ENCODE results near the gene ELMO1.

The ELMO1 gene

DNA sequence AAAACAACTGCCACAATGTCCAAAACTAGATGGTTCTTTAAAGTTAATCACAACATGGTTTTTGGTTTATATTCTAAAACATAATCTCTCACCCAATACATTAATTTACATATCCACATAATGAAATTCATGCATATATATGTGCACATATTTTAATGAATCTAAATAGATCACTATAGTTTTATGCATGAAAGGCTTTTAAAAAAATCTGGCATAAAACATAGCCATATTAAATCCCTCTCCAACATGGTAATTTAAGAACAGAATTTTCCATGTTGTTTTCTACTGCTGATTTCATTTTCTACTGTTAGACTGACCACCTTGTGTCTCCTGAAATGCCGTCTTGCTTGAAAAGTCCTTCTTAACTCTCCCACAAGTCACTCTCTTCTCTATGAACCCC is 528.2 kb downstream of the ELMO1 start:
- ATAC-seq (ENCODE audit: low read depth) = no peak
- no peaks in the 10 kb centered on the region for H3K27me3 ChIP-seq (ENCODE audit: insufficient read depth, poor library complexity, severe bottlenecking)
- H3K9me3 ChIP-seq (ENCODE audit: severe bottlenecking) = no peaks in the 10 kb centered on the region
- TF ChIP-seq, protein P1, sequence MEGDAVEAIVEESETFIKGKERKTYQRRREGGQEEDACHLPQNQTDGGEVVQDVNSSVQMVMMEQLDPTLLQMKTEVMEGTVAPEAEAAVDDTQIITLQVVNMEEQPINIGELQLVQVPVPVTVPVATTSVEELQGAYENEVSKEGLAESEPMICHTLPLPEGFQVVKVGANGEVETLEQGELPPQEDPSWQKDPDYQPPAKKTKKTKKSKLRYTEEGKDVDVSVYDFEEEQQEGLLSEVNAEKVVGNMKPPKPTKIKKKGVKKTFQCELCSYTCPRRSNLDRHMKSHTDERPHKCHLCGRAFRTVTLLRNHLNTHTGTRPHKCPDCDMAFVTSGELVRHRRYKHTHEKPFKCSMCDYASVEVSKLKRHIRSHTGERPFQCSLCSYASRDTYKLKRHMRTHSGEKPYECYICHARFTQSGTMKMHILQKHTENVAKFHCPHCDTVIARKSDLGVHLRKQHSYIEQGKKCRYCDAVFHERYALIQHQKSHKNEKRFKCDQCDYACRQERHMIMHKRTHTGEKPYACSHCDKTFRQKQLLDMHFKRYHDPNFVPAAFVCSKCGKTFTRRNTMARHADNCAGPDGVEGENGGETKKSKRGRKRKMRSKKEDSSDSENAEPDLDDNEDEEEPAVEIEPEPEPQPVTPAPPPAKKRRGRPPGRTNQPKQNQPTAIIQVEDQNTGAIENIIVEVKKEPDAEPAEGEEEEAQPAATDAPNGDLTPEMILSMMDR (IDR thresholded peaks at IDR 0.05; ENCODE audit: poor library complexity, severe bottlenecking) = no peak
- no peaks in the 10 kb centered on the region for H3K4me1 ChIP-seq (ENCODE audit: insufficient read depth, poor library complexity, severe bottlenecking)
- DNase-seq (ENCODE audit: low spot score) = no peak
- H3K27ac ChIP-seq (ENCODE audit: poor library complexity, severe bottlenecking) = no peak overlapping the region
- no peak overlapping the region for H3K4me3 ChIP-seq (ENCODE audit: severe bottlenecking)
- no peaks in the 10 kb centered on the region for H3K36me3 ChIP-seq (ENCODE audit: low read depth)

DNA sequence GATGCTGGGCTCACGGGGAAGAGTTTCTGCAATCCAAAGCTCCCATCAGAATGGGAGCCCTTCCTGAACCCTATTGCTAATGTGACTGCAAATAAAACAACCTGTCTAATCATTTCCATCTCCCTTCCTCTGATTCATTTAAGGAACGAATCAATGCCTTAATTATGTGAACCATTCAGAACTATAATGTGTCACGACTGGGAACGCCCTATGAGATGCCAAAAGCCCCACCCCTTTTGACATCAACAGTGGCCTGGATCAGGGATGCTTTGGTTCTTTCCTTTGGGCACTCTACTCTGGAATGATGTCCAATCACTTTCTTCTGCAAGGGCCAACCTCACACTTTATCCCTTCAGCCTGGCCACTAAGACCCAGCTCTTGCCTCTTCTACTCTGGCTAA is 528.9 kb downstream of the ELMO1 start:
- Histone ChIP-seq H3K4me3 (ENCODE audit: severe bottlenecking) (no peak overlapping the region), H3K4me1 (ENCODE audit: insufficient read depth, poor library complexity, severe bottlenecking) (no peaks in the 10 kb centered on the region), H3K27me3 (ENCODE audit: insufficient read depth, poor library complexity, severe bottlenecking) (no peaks in the 10 kb centered on the region), H3K36me3 (ENCODE audit: low read depth) (no peaks in the 10 kb centered on the region), H3K9me3 (ENCODE audit: severe bottlenecking) (no peaks in the 10 kb centered on the region), H3K27ac (ENCODE audit: poor library complexity, severe bottlenecking) (no peak overlapping the region)
- no peak for ATAC-seq (ENCODE audit: low read depth)
- TF ChIP-seq, protein P1 (IDR thresholded peaks at IDR 0.05; ENCODE audit: poor library complexity, severe bottlenecking) = no peak
- no peak for DNase-seq (ENCODE audit: low spot score)

DNA sequence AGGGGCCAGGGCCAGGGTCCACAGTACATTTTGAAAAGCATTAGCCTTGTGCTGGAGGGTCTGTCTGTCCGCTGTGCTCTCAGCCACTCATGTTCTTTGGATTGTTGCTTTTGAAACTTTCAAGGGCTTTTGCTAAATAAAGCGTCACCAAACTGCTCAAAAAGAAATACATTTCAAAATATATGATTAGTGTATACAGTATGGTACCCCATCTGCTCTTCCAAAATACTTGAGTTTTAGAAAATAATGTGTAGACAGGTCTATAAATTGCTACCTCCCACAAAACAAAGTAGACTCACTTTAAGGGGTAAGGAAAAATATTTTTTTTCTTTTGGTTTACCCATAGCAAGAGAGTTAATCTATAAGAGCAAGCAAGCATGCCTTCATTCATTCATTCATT is 530.1 kb downstream of the ELMO1 start:
- no peaks in the 10 kb centered on the region for H3K9me3 ChIP-seq (ENCODE audit: severe bottlenecking)
- no peak overlapping the region for H3K27ac ChIP-seq (ENCODE audit: poor library complexity, severe bottlenecking)
- no peak overlapping the region for H3K4me3 ChIP-seq (ENCODE audit: severe bottlenecking)
- no peaks in the 10 kb centered on the region for H3K4me1 ChIP-seq (ENCODE audit: insufficient read depth, poor library complexity, severe bottlenecking)
- no peaks in the 10 kb centered on the region for H3K36me3 ChIP-seq (ENCODE audit: low read depth)
- DNase-seq (ENCODE audit: low spot score) (no peak), ATAC-seq (ENCODE audit: low read depth) (no peak)
- no peaks in the 10 kb centered on the region for H3K27me3 ChIP-seq (ENCODE audit: insufficient read depth, poor library complexity, severe bottlenecking)
- TF ChIP-seq, protein P1 (IDR thresholded peaks at IDR 0.05; ENCODE audit: poor library complexity, severe bottlenecking) = no peak

DNA sequence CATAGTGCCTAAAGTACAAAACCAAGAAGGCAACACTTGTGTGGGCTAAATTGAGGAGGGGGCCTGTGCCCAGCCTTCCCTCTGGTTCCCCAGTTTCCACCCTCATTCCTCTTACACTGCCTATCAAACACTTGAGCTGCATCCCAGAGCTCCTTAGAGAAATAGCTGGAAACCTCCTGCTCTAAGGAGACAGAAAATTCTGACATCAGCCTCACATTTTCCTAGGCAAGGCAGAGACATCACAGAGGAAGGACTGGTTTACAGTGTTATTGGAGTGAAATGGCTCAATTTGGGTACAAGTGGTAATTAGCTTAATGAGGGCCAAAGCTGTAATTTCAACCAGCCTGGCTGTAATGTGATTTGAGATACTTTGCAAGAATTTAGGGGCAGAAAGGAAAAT is 532.0 kb downstream of the ELMO1 start:
- Histone ChIP-seq H3K27me3 (ENCODE audit: insufficient read depth, poor library complexity, severe bottlenecking) (no peaks in the 10 kb centered on the region), H3K27ac (ENCODE audit: poor library complexity, severe bottlenecking) (no peak overlapping the region), H3K4me3 (ENCODE audit: severe bottlenecking) (no peak overlapping the region), H3K4me1 (ENCODE audit: insufficient read depth, poor library complexity, severe bottlenecking) (no peaks in the 10 kb centered on the region), H3K9me3 (ENCODE audit: severe bottlenecking) (no peaks in the 10 kb centered on the region), H3K36me3 (ENCODE audit: low read depth) (no peaks in the 10 kb centered on the region)
- ATAC-seq (ENCODE audit: low read depth) (no peak), DNase-seq (ENCODE audit: low spot score) (no peak)
- TF ChIP-seq, protein P1 (IDR thresholded peaks at IDR 0.05; ENCODE audit: poor library complexity, severe bottlenecking) = no peak

DNA sequence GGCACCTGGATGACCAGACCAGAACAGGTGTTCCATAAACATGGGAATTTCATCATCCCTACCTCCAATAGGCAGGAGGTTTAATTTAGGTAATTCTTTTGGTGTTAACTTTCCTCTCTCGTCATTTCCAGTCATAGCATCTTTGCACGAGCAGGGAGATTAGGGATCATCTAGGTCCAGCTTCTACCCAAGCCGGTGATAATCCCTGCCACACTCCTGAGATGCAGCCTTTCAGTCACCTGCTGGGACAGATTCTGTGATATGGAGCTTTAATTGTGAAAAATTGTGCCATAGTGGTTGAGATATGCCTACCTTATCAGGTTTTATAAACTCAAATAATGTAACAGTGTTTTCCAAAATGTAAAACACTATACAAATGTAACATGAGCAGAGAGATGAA is 532.5 kb downstream of the ELMO1 start:
- Histone ChIP-seq H3K4me1 (ENCODE audit: insufficient read depth, poor library complexity, severe bottlenecking) (no peaks in the 10 kb centered on the region), H3K36me3 (ENCODE audit: low read depth) (no peaks in the 10 kb centered on the region), H3K9me3 (ENCODE audit: severe bottlenecking) (no peaks in the 10 kb centered on the region), H3K27ac (ENCODE audit: poor library complexity, severe bottlenecking) (no peak overlapping the region), H3K4me3 (ENCODE audit: severe bottlenecking) (no peak overlapping the region), H3K27me3 (ENCODE audit: insufficient read depth, poor library complexity, severe bottlenecking) (no peaks in the 10 kb centered on the region)
- ATAC-seq (ENCODE audit: low read depth) (no peak), DNase-seq (ENCODE audit: low spot score) (no peak)
- TF ChIP-seq, protein P1 (IDR thresholded peaks at IDR 0.05; ENCODE audit: poor library complexity, severe bottlenecking) = no peak

Measured in RWPE2 (cell line).